Stimulated activated CD4-positive, alpha-beta T cell treated with anti-CD3 and anti-CD28 coated beads, Interleukin-1b, Interleukin-23, amount 100 ng/mL, for 1 hour (primary cell): ENCODE measurements around the gene FAAH.

ENCODE experiments used
- DNase-seq, 2 donors: peaks; one replicate each; pipeline ENCODE4 v3.0.0-alpha.2; 2020; ENCODE audit warnings: low read depth in 2 of 2

Gene FAAH

GRCh38 chr1:46449223-46450159 is 55.4 kb downstream of the FAAH start:
- no peak for DNase-seq

- DNase-seq: no peak
Observed at GRCh38 chr1:46450160-46450517, 56.0 kb downstream of the FAAH start.

- no peak for DNase-seq
Observed at GRCh38 chr1:46451948-46452930, 58.1 kb downstream of the FAAH start.

- DNase-seq: no peak
Observed at GRCh38 chr1:46452931-46453325, 58.8 kb downstream of the FAAH start.

- DNase-seq: no peak
Observed at GRCh38 chr1:46453449-46453848, 59.3 kb downstream of the FAAH start.

GRCh38 chr1:46455951-46456350 is 61.8 kb downstream of the FAAH start:
- no peak for DNase-seq

DNA sequence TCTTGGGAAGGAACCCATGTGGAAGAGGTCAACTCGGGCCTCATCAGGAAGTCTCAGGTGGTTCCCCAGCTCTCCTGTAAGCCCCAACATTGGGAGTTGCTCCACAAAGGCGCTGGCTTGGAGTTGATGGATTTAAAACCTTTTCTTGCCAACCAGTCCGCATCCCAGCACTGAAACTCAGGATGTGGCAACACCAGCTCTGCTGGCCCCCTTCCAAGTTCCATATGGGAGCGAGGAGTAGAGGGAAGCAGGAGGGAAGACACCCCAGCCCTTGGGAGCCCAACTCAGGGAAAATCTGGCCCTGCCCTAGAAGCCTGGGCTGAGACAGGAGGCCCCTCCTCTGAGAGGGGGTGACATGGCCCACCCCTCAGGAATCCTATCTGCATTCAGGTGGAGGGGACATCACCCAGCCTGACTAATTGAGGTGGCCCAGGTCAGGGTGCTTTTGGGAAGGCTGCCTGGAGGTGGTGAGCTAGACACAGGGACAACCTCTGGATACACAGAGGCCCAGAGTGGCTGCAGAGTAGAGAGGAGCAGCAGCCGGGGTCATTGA is 62.4 kb downstream of the FAAH start:
- no peak for DNase-seq

DNA sequence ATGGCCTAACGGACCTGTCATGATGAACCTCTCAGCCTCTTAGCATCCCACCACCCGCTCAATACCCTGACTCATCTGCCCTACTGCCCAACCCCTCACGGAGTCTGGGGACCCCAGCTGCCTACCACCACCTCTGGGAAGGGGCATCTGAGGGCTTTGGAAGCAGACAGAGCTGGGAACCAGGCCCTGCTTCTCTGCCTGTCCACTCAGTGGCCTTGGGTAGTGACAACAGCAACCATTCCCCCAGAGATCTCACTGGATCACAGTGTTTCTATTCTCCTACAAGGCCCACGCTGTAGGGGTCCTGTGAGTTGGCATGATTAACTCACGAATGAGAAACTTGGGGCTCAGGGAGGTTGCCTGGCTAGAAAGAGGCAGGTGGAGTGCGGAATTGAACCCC is 63.1 kb downstream of the FAAH start:
- no peak for DNase-seq

- DNase-seq: no peak
Observed at GRCh38 chr1:46458190-46458589, 64.1 kb downstream of the FAAH start.

GRCh38 chr1:46458846-46459245 is 64.7 kb downstream of the FAAH start:
- DNase-seq: no peak

DNA sequence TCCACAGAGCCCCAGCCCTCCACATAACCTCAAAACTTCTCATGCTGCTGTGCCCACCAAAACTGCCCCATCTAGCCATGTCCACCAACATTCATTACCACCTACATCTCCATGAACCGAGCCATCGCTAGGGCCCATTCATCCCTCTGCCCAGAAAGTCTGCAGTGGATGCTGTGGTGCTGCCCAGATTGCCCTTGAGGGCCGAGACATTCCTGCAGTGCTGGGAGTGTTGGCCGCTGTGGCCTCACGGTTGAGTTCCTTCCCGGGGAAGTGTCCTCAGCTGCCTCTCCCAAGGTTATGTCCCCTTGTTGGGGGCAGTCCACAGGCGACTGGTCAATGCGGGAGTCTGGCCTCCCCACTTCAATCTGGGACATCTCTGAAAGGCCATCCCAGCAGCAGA is 65.2 kb downstream of the FAAH start:
- DNase-seq: no peak

DNA sequence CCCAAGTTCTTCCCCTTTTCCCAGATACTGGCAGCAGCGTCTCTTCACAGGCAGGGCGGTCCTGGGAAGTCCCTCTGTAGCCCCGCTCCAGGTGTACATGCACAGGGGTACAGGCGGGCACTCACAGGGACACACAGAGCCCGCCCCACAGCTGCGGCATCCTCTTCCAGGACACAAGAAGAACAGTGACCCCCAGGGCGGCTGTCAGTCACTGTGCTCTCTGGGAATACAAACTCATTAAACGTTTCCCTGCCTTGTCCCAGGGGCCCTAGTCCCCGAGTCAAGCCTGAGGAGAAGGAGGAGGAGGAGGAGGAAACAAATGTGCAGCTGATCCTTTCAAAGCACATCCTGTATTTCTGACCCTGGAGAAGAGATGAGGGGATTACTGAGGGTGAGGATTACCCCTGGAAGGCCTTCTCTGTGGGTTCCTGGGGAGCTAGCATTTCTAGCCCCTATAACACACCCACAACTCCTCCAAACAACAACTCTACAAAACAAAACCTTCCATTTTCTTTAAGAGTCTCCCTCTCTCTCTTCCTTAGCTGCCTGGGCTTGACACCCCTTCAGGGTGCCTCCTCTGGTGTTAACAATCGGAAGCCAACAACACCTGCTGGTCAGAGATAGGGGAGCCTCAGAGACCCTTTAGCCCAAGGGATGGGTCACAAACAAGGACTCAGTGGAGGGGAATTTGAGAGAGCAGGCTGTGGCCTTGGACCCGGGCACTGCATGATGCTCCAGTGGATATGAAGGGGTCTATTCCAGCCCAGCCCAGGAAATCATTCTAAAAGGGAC is 67.1 kb downstream of the FAAH start:
- no peak for DNase-seq

GRCh38 chr1:46461809-46462448 is 67.8 kb downstream of the FAAH start:
- DNase-seq: no peak
